ENCODE results near the gene AKAP7. TPM values are rescaled to one million over a fixed set of nuclear protein-coding genes. Genes with fewer than 3 reads are reported as not detected.
"Not testable (repeated sequence)": the region's sequence is repeated elsewhere in the genome, so short reads cannot be mapped to it uniquely, and the experiment has no call there.

The AKAP7 gene
- 0.54 and 6.1 TPM in 2 replicates for total RNA-seq (2014; rRNA removed; shearing (Covaris generic); ENCODE audit: low replicate concordance)

DNA sequence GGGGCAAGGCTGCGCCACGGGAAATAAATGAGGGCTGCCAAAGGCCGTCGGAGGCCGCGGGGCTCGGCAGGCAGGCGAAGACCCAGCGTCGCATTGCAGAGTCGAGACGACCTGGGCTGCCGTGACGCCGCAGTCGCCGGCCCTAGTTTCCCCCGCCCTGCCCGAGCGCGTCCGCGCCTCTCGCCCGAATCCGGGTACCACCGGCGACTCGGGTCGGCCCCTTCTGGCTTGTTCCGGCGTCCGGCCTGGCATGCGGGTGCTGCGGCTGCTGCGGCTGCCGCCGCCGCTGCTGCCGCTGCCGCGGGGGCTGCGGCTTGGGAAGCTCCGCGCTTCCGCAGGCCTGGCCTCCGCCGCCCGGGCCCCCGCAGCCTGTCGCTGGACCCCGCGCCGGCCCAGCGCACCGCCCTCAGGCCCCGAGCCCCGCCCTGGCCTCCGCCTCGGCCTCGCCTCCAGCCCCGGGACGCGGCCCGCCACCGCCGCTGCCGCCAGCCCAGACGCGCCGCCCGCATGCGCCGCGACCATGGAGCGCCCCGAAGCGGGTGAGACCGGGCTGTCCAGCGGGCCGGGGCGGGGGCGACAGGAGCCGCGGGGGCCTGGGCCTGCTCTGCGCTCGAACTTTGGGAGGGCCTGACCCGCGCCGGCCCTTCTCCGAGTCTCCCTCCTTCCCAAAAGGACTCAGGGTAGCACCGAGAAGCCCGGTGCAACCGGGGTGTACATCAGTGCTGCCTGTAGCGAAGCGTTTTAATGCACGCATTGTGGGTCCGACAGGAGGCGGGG, at the start of gene AKAP7:
Gene AKAP7 (plus strand): TSS at position 224 of the 777 bp plus-strand sequence. CDS start 297 bp downstream, at position 521.
- Histone ChIP-seq H3K27me3 (no peaks in the 10 kb centered on the region), H3K4me3 (peak within 1 kb of the TSS; percentile 71), H3K36me3 (no peaks in the 10 kb centered on the region), H3K9me3 (no peaks in the 10 kb centered on the region)
- DNase-seq = peak; percentile 82

GRCh38 chr6:131090339-131090738, 44.9 kb upstream of the AKAP7 start:
- H3K36me3 ChIP-seq, H3K27me3 ChIP-seq, DNase-seq, H3K4me3 ChIP-seq: not testable (repeated sequence)
- peaks cover 10% of the 10 kb centered on the region for H3K9me3 ChIP-seq

- not testable (repeated sequence) for DNase-seq, H3K27me3 ChIP-seq, H3K4me3 ChIP-seq, H3K36me3 ChIP-seq
- H3K9me3 ChIP-seq = peaks cover 20% of the 10 kb centered on the region
Observed at GRCh38 chr6:131091944-131092343, 43.3 kb upstream of the AKAP7 start.

DNA sequence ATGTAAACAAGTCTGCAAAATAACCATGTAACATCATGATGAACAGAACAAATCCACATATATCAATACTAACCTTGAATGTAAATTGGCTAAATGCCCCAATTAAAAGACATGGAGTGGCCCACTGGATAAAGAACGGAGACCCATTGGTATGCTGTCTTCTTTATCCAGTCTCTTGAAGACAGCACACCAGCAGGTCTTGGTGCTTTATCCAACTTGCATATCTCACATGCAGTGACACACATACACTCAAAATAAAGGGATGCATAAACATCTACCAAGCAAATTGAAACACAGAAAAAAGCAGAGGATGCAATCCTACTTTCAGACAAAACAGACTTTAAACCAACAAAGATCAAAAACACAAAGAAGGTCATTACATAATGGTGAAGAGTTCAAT, 41.9 kb upstream of the AKAP7 start:
- H3K27me3 ChIP-seq = no peaks in the 10 kb centered on the region
- DNase-seq = no peak
- H3K36me3 ChIP-seq = no peaks in the 10 kb centered on the region

GRCh38 chr6:131096786-131097185, 38.5 kb upstream of the AKAP7 start:
- Histone ChIP-seq H3K36me3 (no peaks in the 10 kb centered on the region), H3K9me3 (peaks cover 16% of the 10 kb centered on the region), H3K4me3 (no peak overlapping the region), H3K27me3 (no peaks in the 10 kb centered on the region)
- no peak for DNase-seq

More for the DNA sequence above, 41.9 kb upstream of the AKAP7 start:
- Histone ChIP-seq H3K4me3 (no peak overlapping the region), H3K9me3 (peaks cover 18% of the 10 kb centered on the region)

- Histone ChIP-seq H3K27me3 (no peaks in the 10 kb centered on the region), H3K9me3 (no peaks in the 10 kb centered on the region), H3K4me3 (no peak overlapping the region), H3K36me3 (no peaks in the 10 kb centered on the region)
- no peak for DNase-seq
Observed at GRCh38 chr6:131101911-131102680, 33.2 kb upstream of the AKAP7 start.

GRCh38 chr6:131103296-131103695, 32.0 kb upstream of the AKAP7 start:
- H3K4me3 ChIP-seq = no peak overlapping the region
- H3K27me3 ChIP-seq = no peaks in the 10 kb centered on the region
- DNase-seq = no peak
- H3K36me3 ChIP-seq = no peaks in the 10 kb centered on the region
- no peaks in the 10 kb centered on the region for H3K9me3 ChIP-seq

DNA sequence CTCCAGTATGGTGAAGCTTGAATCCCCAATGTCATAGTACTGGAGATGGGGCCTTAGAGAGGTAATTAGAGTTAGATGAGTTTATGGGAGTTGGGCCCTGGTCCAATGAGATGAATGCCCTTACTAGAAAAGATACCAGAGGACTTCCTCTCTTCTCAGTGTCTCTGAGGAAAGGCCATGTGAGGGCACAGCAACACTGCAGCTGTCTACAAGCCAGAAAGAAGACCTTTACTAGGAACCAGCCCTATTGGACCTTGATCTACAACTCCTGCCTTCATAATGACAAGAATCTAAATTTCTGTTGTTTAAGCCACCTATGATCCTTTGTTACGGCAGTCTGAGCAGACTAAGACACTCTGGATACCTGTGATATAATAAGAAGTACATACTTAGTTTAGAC, 31.4 kb upstream of the AKAP7 start:
- Histone ChIP-seq H3K9me3 (no peaks in the 10 kb centered on the region), H3K4me3 (no peak overlapping the region), H3K36me3 (no peaks in the 10 kb centered on the region), H3K27me3 (no peaks in the 10 kb centered on the region)
- no peak for DNase-seq

GRCh38 chr6:131107151-131107550, 28.1 kb upstream of the AKAP7 start:
- H3K4me3 ChIP-seq = no peak overlapping the region
- H3K9me3 ChIP-seq = no peaks in the 10 kb centered on the region
- no peak for DNase-seq
- no peaks in the 10 kb centered on the region for H3K36me3 ChIP-seq
- H3K27me3 ChIP-seq = no peaks in the 10 kb centered on the region

- H3K27me3 ChIP-seq = no peaks in the 10 kb centered on the region
- no peaks in the 10 kb centered on the region for H3K9me3 ChIP-seq
- no peak overlapping the region for H3K4me3 ChIP-seq
- no peaks in the 10 kb centered on the region for H3K36me3 ChIP-seq
- DNase-seq = no peak
Observed at GRCh38 chr6:131112249-131112648, 23.0 kb upstream of the AKAP7 start.

DNA sequence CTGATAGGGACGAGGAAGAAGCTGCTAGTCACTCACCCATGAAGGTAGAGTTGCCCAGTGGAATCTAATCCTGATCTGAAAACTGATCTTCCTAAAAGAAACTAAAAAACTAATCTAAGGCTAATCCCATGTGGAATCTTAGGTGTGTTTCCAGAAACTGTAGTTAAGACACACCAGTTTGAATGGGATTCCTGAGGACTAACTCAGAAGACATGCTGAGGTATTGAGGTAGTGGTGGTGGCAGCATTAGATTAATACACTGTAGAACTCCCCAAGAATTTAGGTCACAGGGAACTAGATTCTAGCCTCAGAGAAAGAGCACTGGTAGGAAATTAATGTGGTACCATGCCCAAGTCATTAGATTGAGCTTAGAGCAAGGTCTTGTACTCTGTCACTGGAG, 19.6 kb upstream of the AKAP7 start:
- H3K27me3 ChIP-seq = no peaks in the 10 kb centered on the region
- no peak for DNase-seq
- H3K9me3 ChIP-seq = no peaks in the 10 kb centered on the region
- no peak overlapping the region for H3K4me3 ChIP-seq
- H3K36me3 ChIP-seq = no peaks in the 10 kb centered on the region

GRCh38 chr6:131116321-131116720, 18.9 kb upstream of the AKAP7 start:
- no peaks in the 10 kb centered on the region for H3K36me3 ChIP-seq
- H3K27me3 ChIP-seq = no peaks in the 10 kb centered on the region
- no peak for DNase-seq
- H3K4me3 ChIP-seq = no peak overlapping the region
- no peaks in the 10 kb centered on the region for H3K9me3 ChIP-seq

DNA sequence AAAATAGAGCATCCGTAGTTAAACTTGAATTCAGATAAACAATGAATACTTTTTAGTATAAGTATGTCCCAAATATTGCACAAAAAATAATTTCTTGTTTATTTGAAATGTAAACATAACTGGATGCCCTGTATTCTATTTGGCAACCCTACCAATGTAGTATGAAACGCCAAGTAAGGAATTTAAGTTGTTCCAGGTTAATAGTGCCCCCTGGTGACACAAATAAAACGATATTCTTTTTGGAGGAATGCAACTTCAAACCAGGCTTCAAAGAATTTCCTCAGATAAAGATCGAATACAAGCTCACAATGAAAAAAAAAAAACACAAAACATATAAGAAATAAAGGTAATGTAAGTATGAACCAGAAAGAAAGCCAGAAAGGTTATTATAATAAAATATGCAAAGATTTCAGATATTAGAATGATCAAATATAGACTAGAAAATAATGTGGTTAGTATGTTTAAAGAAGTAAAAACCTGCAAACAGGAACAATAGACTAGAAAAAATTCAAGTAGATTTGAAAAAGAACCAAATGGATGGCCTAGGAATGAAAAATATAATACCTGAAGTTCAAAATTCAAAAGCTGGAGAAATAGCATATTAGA, 18.4 kb upstream of the AKAP7 start:
- Histone ChIP-seq H3K9me3 (no peaks in the 10 kb centered on the region), H3K36me3 (no peaks in the 10 kb centered on the region), H3K4me3 (no peak overlapping the region), H3K27me3 (no peaks in the 10 kb centered on the region)
- no peak for DNase-seq

- H3K27me3 ChIP-seq = no peaks in the 10 kb centered on the region
- H3K9me3 ChIP-seq = no peaks in the 10 kb centered on the region
- no peak for DNase-seq
- no peak overlapping the region for H3K4me3 ChIP-seq
- no peaks in the 10 kb centered on the region for H3K36me3 ChIP-seq
Observed at GRCh38 chr6:131117878-131118277, 17.4 kb upstream of the AKAP7 start.

DNA sequence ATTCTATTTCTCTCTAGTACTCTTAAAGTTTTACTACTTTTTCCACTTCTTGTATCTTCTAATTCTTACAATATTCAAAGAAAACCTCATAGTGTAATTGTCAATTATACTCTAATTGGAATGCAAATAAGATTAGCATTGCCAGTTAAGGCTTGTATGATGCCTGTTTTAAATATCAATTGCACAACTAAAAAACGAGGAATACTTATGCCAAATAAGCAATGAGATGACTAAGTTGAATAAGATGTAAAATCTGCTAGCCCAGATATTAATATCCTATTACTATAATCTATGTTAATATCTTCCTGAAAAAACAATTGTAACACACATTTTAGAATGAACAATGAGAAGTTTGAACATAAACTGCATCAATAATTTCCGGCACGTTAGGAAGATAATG, 13.3 kb upstream of the AKAP7 start:
- H3K4me3 ChIP-seq = no peak overlapping the region
- no peaks in the 10 kb centered on the region for H3K27me3 ChIP-seq
- no peaks in the 10 kb centered on the region for H3K9me3 ChIP-seq
- DNase-seq = no peak
- no peaks in the 10 kb centered on the region for H3K36me3 ChIP-seq

GRCh38 chr6:131122516-131122915, 12.8 kb upstream of the AKAP7 start:
- no peak for DNase-seq
- Histone ChIP-seq H3K27me3 (no peaks in the 10 kb centered on the region), H3K4me3 (no peak overlapping the region), H3K36me3 (no peaks in the 10 kb centered on the region), H3K9me3 (no peaks in the 10 kb centered on the region)

GRCh38 chr6:131124336-131125071, 10.8 kb upstream of the AKAP7 start:
- Histone ChIP-seq H3K27me3 (no peaks in the 10 kb centered on the region), H3K36me3 (no peaks in the 10 kb centered on the region), H3K4me3 (no peak overlapping the region), H3K9me3 (no peaks in the 10 kb centered on the region)
- DNase-seq = no peak
